Tongue (tissue), 2 donors: ENCODE measurements around the gene MSL1. TPM values are rescaled to one million over a fixed set of nuclear protein-coding genes. Genes with fewer than 3 reads are reported as not detected.

ENCODE experiments used
- DNase-seq: peaks from one replicate; pipeline ENCODE4 v3.0.0-alpha.2; 2015
- total RNA-seq: library from RNA; depleted of rRNA; stranded (reverse); fragments of >200 nt; gene quantifications from one replicate; pipeline ENCODE4 v1.2.3, GENCODE V29; 2014

Gene MSL1, protein sequence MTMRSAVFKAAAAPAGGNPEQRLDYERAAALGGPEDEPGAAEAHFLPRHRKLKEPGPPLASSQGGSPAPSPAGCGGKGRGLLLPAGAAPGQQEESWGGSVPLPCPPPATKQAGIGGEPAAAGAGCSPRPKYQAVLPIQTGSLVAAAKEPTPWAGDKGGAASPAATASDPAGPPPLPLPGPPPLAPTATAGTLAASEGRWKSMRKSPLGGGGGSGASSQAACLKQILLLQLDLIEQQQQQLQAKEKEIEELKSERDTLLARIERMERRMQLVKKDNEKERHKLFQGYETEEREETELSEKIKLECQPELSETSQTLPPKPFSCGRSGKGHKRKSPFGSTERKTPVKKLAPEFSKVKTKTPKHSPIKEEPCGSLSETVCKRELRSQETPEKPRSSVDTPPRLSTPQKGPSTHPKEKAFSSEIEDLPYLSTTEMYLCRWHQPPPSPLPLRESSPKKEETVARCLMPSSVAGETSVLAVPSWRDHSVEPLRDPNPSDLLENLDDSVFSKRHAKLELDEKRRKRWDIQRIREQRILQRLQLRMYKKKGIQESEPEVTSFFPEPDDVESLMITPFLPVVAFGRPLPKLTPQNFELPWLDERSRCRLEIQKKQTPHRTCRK
- 70.4 TPM for total RNA-seq

DNA sequence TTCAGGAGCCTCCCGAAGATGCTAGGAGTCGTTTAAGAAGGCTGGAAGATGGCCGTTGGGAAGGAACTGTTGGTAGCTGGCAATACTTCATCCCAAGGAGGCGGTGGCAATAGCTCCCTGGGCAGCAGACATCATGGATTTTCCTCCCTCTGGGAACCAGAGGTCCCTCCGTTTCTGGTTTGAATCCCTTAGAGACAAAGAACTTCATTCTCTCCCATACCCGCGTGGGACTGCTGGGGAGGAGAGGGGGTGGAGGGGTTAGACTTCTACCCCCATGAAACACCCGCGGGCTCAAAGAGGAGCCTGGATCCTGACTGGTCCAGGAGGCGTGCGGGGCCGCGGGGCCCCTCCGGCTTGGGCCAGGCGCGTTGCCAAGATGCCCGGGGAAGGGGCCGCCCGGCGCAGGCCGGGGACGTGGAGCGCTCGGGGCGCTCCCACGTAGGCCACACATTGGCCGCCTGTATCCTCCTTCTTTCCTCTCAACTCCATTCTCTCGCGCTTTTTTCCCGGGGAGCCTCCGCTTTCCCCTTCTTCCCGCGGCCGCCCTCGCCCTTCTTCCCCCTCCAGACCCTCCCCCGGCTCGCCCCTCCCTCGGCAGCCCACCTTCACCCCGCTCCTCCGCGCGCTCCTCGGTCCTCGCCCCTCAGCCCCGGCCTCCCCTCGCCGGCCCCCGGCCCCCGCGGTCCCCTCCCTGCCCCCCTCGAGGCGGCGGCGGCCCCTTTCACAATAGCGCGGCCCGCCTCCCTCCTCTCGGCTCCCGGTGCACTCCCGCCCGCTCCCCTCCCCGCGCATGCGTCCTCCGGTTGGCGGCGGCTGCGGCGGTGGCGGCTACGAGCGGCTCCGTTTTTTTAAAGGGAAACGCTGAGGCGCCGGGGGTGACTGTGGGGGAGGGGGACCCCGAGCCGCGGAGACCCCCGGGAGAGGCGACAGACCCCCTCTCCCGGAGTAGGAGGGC lies at the start of gene MSL1:
TSS of gene MSL1 (plus strand) at position 791 of the 955 bp plus-strand sequence. CDS start 642 bp downstream, outside the sequence.
- peak; percentile 95 for DNase-seq

DNA sequence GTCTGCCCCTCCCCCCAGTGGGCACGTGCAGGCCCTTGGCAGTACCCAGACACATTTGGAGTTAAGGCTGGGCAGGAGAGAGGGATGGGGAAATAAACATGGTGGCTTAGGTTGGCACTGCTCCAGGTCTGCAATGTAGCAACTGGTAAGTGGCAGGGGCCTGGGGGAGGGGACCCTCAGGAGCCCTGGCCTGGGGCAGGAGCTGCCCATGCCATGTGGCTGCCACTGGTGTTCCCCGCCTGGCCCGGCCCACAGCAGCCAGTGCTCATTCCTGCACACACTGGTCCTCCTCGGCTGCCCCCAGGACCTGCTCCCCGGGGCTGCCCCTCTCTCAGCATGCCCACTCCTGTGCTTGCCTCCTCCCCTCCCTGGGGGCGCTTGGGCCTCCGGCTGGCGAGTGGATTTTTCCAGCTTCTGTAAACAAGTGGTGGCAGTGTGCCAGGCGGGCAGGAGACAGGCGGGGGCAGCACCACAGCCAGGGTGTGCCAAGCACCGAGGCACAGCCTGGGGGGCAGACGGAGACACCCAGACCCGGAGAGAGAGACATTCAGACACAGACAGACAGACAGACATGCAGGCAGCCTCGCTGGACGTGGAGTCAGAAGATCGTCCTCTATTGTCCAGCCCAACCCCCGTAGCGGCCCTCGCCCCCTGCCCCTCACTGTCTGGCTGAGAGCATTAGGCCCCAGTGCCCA lies 49.6 kb upstream of the MSL1 start:
- peak; percentile 94 for DNase-seq

DNA sequence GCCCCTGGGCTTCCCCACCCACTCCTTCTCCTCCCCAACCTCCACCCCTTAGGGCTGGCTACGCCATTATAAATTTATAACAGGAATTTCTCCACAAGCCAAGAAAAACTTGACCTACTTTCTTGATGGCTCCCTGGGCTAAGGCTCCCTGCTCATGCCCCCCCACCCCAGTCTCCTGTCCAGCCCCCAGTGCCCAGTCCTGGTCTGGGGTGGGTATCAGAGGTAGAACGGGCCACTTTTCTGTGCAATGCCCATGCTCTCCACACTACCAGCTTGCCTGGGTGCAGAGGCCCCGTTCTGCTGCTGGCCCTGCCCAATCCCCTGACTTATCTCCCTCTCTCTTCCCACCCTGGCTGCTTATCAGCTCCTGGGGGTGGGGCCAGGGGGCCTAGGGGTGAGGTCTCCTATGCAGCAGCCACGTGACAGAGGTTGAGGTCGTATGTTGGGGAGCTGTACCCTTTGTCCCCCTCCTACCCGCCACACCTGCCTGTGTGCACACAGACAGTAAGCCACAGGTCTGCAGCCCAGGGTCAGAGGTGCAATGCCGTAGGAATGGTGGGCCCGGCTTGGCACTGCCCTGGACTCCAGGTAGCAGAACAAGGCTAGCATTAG lies 48.9 kb upstream of the MSL1 start:
- DNase-seq = no peak

DNA sequence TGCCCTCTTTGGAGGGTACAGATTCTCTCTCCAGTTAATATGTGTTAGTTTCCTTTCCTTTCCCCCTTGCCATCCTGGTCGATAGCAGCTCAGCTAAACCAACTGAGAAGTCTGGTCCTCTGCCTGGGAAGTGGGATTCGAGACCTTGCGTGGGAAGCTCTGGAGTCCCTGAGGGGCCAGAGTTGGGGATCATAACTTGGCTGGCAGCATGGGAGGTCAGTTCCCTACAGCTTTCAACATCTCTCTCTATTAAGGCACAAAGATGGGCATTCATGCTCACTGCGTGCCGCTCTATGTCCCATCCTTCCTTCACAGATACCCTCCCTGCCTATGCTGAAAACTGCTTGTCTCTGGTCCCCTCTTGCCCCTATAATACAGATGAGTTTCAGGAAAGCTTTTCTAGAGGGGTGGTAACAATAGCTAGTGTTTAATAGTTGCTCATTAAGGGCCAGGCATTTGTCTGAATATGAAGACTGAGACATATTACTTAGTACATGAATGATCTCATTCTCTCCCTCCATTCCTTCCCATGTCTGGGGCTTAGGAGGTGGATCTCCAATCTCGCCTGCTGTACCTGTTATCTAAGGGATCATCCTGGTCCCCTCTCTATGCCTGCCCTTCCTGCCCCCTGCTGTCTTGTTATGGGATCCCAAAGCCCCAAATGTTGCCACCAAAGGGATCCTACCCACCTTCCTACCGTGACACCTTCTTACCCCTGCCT lies 48.2 kb upstream of the MSL1 start:
- DNase-seq = no peak

DNA sequence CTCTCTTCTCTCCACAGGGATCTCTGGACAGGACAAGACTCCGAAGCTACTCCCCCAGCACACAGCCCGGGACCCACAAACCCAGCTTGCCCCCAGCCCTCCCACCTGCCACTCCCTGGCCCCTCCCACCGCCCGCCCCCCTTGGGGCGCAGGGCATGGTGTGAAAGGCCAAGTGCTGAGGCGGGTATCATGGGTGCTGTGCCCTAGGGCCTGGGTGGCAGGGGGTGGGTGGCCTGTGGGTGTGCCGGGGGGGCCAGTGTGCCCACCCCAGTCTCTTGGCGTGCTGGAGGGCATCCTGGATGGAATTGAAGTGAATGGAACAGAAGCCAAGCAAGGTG lies 47.6 kb upstream of the MSL1 start:
- DNase-seq = no peak

DNA sequence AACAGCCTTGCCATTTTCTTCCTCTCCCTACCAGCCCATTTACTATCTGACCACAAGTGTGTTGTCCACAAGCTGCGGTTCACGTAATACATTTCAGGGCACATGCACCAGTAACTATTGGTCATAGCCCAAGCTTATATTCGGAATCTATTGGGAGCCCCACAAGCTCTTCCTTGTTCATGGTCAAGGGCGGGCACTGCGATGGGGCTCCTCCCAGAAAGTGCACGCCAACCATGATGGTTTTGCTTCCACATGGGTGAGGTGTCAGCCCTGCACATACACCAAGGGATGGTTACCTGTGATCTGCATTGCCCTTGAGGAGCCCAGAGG lies 46.9 kb upstream of the MSL1 start:
- DNase-seq = no peak

DNA sequence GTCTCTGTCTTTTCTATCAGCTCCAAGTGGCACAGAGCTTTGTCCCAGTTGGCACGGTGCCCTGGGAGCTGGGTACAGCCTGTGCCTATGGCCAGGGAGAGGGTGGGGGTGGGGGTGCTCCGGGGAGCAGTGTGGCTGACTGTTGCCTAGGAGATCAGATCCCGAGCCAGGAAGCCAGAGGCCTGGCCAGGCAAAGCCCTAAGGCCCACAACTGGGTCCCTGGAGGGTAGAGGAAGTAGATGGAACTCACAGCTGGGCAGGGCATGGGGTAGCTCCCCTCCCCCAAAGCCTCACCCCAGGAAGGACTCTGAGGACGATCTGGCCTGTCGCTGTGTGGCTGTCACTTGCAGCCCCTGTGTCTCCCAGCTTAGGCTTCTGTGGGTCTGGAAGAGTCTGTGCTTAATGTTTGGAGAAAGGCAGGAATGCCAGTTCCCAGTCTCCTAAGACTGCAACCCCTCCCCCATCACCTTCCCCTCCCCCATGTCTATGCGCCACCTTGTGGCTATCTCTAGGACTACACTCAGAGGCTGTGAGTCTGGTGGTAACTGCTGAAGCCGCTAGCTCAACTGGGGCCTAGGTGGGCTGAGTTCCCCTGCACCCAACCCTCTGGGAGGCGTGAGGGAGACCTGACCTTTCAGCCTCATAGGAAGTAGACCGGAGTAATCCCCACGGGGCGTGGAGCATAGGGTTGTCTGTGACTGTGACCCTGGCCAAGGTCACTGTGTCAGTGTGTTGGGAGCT lies 46.4 kb upstream of the MSL1 start:
- DNase-seq = peak; percentile 84

DNA sequence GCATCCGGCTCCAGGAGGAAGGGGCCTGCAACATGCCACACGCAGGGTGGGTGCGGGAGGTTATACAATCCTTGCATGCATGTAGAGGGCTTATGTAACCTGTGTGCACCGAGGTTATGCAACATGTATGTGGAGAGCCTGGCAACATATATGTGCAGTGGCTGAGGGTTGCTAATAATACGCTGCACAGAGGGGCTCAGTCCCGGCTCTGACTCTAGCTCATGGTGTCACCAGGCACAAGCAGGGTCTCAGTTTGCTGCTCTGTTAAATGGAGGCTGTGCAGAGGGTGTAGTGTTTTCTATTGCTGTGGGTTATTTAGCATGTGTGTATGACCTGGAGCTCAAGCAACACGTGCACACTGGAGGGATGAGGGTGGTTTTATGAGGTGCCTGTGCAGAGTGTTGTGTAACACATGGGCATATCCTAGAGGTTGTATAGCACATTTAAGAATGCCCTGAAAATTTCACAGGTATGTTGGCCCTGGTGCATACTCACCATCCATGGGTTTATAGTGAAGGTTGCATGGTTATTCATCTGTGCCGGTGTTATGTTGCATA lies 45.8 kb upstream of the MSL1 start:
- DNase-seq = no peak

DNA sequence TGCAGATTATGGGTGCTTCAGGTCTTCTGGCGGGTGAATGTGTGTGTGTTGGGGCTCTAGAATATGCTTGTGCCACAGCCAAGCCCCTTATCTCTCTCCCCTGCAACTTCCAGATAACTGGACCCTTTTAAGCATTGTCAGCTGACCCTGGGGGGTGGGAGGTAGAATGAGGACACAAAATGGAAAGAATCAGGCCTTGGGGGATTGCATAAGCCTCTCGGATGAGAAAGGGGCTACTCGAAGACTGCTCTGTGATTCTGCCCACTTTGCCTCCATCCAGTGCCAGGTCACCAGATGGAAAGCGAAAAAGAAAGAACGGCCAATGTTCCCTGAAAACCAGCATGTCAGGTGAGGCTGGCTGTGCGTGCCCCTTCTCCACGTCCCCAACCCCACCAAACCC lies 45.2 kb upstream of the MSL1 start:
- DNase-seq = no peak

DNA sequence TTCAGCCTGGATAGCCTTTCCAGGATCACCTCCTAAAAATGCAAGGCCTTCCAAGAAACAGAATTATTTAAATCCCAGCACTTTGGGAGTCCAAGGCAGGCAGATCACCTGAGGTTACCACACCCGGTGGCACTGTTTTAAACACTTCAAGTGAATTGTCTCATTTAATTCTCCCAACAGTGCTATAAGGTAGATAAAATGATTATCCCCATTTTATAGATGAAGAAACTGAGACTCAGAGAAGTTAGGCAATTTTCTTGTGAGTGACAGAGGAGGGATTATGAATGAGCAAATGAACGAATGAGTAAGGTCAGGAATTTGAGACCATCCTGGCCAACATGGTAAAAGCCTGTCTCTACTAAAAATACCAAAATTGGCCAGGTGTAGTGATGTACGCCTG lies 42.2 kb upstream of the MSL1 start:
- DNase-seq = no peak

DNA sequence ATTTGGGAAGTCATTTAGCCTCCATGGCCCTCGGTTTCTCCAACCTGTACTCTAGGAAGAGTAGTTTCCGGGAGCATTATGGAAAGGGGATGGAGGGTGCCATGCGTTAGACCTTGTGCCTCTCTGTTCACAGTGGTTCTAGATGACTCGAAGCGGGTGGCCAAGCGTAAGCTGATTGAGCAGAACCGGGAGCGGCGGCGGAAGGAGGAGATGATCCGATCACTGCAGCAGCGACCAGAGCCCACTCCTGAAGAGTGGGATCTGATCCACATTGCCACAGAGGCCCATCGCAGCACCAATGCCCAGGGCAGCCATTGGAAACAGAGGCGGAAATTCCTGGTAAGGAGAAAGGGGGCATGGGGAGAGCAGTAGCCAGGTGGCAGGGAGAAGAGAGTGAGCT lies 37.3 kb upstream of the MSL1 start:
- no peak for DNase-seq

DNA sequence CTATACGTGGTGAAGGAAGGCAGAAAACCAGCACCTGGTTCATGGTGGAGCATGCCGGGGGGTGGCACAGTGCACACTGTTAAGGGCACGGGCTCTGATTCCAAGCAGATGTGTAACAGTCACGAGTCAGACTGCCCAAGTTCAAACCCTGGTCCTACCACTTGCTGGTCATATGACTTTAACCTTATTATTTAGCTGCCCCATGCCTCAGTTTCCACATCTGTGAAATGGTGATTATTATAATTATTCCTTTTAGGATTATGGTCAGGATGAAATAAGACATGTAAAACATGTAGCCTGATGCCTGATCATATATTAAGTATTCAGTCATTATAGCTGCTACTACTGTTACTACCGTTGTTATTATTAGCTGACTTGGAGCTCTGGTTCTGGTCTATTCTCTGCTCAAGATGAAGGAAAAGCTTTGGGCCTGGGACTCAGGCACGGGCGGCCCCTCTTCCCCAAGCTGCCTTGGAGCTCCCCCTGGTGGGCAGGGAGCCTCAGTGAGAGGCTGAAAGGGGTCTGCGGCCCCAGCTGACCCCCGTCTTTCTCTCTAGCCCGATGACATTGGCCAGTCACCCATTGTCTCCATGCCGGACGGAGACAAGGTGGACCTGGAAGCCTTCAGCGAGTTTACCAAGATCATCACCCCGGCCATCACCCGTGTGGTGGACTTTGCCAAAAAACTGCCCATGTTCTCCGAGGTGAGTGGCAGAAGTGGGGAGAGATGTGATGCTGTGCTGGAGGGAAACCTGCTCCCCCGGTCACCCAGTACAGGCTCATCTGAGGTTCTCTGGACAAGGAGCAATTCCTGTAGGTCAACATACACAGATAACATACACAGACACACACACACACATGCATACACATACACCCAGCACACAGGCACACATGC lies 35.4 kb upstream of the MSL1 start:
- DNase-seq = peak; percentile 69

DNA sequence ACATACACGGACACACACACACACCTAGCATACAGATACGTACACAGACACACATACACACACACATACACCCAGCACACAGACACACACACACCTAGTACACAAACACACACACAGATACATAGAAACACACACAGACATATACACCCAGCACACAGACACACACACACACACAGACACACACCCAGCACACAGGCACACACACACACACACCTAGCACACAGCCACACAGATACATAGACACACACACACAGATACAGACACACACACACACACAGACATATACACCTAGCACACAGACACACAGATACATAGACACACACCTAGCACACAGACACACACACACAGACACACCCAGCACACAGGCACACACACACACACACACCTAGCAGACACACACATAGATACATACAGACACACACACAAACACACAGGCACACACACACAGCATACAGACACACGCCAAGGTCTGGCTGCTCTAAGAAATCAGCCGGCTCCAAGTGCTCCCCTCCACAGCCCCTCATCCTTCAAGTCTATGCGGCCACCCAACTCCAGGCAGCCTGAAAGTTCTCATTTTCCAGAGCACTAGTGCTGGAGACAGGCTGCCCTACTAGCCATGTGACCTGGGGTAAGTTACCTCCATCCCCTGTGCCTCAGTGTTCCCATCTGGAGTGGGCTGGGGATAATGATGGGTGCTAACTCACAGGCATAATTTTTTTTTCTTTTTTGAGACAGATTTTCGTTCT lies 34.5 kb upstream of the MSL1 start:
- no peak for DNase-seq

DNA sequence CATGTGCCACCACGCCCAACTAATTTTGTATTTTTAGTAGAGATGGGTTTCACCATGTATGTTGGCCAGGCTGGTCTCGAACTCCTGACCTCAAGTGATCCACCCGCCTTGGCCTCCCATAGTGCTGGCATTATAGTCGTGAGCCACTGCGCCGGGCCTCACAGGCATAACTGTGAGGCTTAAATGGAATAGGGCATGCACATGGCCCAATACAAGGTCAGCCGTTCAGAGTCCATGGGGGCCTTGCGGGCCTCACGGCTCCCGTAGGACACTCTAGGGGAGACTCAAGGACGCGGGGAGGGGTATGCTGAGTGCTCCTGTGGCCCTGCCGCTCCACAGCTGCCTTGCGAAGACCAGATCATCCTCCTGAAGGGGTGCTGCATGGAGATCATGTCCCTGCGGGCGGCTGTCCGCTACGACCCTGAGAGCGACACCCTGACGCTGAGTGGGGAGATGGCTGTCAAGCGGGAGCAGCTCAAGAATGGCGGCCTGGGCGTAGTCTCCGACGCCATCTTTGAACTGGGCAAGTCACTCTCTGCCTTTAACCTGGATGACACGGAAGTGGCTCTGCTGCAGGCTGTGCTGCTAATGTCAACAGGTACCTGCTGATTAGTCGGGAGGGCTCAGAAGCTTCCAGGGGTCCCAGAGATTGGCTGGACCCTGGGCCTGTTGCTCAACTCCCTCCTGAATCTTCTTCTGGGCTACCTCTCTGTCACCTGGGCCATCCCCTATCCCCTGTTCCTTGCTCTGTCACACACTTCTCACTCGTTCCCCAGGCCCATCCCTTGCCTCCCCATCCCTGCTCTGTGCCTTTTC lies 33.7 kb upstream of the MSL1 start:
- no peak for DNase-seq

DNA sequence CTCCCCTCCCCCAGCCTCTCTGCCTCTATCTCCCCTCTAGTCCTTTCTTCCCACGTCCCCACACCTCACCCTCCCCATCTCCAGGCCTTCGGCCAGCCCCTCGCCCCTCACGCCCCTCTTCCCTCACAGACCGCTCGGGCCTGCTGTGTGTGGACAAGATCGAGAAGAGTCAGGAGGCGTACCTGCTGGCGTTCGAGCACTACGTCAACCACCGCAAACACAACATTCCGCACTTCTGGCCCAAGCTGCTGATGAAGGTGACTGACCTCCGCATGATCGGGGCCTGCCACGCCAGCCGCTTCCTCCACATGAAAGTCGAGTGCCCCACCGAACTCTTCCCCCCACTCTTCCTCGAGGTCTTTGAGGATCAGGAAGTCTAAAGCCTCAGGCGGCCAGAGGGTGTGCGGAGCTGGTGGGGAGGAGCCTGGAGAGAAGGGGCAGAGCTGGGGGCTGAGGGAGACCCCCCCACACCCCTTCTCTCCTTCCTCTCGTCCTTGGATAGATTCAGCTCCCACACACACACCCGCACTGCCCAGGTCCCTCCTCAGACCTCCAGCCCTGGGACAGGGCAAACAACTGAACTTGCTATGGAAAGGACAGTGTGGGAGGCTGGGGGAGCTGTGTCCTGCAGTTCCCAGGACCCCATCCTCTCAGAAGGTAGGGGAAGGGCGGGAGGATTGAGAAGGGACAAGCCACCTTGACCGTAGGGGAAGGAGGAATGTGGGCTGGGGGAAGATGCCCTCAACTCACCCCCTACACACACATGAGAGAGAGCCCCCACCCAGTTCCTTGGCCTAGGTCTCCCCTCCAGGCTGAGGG lies 32.5 kb upstream of the MSL1 start:
- no peak for DNase-seq
